HepG2 (cell line): ENCODE data around the gene PTPA. TPM values are rescaled to one million over a fixed set of nuclear protein-coding genes. Genes with fewer than 3 reads are reported as not detected.

Experiments
- ZNF503 ChIP-seq: sonication (generic); formaldehyde crosslinking; IDR thresholded peaks from 2 replicates; pipeline ENCODE4 v1.4.0; 2020; ENCODE audit warnings: missing genetic modification reagents
- polyA plus RNA-seq, 8 experiments: library from polyadenylated mRNA; depleted of rRNA in 3 of 8; stranded (reverse) in 7 of 8; unstranded in 1 of 8; fragments of >200 nt; fragmentation: Illumina TruSeq in 4 of 8; extraction: Trizol in 4 of 8; gene quantifications; 2 replicates each; pipeline versions ENCODE4 v1.2.1 to v1.2.3, GENCODE V29; 2011 to 2016; ENCODE audit warnings: low read depth in 4 of 8, missing spikeins in 1 of 8, mixed read lengths in 1 of 8; ENCODE audit not compliant: insufficient read depth in 1 of 8
- total RNA-seq, 5 experiments: library from RNA; depleted of rRNA; stranded (reverse); fragments of >200 nt; fragmentation: Illumina TruSeq; extraction: Trizol; gene quantifications; 2 replicates each; pipeline ENCODE4 v1.2.3, GENCODE V29; 2016; ENCODE audit warnings: low read depth in 1 of 5
- TF ChIP-seq, protein P1 (sequence below): sonication (generic); formaldehyde crosslinking; IDR thresholded peaks from 2 replicates; pipeline ENCODE4 v1.4.0; 2020; ENCODE audit warnings: missing genetic modification reagents, borderline replicate concordance
- TF ChIP-seq, protein P2 (sequence below): IDR thresholded peaks from 2 replicates; pipeline ENCODE4 v1.6.1; 2016; ENCODE audit warnings: low read depth, control low read depth

PTPA gene
- total and polyA plus RNA-seq, 2 of the 13 experiments (the other 11 are each of a cell fraction or from before 2014, with no cell fraction given), result 79.3 to 105 TPM

GRCh38 chr9:129175515-129175824 lies 64.3 kb downstream of the PTPA start (continued):
- TF ChIP-seq, protein P1, sequence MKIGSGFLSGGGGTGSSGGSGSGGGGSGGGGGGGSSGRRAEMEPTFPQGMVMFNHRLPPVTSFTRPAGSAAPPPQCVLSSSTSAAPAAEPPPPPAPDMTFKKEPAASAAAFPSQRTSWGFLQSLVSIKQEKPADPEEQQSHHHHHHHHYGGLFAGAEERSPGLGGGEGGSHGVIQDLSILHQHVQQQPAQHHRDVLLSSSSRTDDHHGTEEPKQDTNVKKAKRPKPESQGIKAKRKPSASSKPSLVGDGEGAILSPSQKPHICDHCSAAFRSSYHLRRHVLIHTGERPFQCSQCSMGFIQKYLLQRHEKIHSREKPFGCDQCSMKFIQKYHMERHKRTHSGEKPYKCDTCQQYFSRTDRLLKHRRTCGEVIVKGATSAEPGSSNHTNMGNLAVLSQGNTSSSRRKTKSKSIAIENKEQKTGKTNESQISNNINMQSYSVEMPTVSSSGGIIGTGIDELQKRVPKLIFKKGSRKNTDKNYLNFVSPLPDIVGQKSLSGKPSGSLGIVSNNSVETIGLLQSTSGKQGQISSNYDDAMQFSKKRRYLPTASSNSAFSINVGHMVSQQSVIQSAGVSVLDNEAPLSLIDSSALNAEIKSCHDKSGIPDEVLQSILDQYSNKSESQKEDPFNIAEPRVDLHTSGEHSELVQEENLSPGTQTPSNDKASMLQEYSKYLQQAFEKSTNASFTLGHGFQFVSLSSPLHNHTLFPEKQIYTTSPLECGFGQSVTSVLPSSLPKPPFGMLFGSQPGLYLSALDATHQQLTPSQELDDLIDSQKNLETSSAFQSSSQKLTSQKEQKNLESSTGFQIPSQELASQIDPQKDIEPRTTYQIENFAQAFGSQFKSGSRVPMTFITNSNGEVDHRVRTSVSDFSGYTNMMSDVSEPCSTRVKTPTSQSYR (CRISPR knock-in tag), result no peak
- TF ChIP-seq ZNF503 (CRISPR knock-in tag), result 0 out of 2 replicates have a peak, but pooled peaks have one; percentile 10
- TF ChIP-seq, protein P2, sequence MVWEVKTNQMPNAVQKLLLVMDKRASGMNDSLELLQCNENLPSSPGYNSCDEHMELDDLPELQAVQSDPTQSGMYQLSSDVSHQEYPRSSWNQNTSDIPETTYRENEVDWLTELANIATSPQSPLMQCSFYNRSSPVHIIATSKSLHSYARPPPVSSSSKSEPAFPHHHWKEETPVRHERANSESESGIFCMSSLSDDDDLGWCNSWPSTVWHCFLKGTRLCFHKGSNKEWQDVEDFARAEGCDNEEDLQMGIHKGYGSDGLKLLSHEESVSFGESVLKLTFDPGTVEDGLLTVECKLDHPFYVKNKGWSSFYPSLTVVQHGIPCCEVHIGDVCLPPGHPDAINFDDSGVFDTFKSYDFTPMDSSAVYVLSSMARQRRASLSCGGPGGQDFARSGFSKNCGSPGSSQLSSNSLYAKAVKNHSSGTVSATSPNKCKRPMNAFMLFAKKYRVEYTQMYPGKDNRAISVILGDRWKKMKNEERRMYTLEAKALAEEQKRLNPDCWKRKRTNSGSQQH (CRISPR knock-in tag), result 0 out of 2 replicates have a peak, but pooled peaks have one; percentile 18
